ENCODE measurements around the gene ARHGAP24.
"Not testable (repeated sequence)": the region's sequence is repeated elsewhere in the genome, so short reads cannot be mapped to it uniquely, and the experiment has no call there.

- TF ChIP-seq, protein P1, sequence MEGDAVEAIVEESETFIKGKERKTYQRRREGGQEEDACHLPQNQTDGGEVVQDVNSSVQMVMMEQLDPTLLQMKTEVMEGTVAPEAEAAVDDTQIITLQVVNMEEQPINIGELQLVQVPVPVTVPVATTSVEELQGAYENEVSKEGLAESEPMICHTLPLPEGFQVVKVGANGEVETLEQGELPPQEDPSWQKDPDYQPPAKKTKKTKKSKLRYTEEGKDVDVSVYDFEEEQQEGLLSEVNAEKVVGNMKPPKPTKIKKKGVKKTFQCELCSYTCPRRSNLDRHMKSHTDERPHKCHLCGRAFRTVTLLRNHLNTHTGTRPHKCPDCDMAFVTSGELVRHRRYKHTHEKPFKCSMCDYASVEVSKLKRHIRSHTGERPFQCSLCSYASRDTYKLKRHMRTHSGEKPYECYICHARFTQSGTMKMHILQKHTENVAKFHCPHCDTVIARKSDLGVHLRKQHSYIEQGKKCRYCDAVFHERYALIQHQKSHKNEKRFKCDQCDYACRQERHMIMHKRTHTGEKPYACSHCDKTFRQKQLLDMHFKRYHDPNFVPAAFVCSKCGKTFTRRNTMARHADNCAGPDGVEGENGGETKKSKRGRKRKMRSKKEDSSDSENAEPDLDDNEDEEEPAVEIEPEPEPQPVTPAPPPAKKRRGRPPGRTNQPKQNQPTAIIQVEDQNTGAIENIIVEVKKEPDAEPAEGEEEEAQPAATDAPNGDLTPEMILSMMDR (IDR thresholded peaks at IDR 0.05; ENCODE audit: insufficient read depth, low read length, poor library complexity, severe bottlenecking) = not testable (repeated sequence)
- TF ChIP-seq EZH2phosphoT487 (conservative IDR thresholded peaks at IDR 0.05; ENCODE audit: low read length) = not testable (repeated sequence)
Measured at GRCh38 chr4:85915570-85915969, 440.6 kb downstream of the ARHGAP24 start.
